Endothelial cell of umbilical vein (primary cell): ENCODE data around the gene BACH2. TPM values are rescaled to one million over a fixed set of nuclear protein-coding genes. Genes with fewer than 3 reads are reported as not detected.

ENCODE experiments used
- BruUV-seq: library from RNA; stranded (reverse); fragments of 400-500 nt; replicated peaks from 2 replicates; lab custom pipeline; 2021; lab: Mats Ljungman, UMichigan
- CTCF ChIA-PET: fragments of 300-600, 350-600 bp; sonication (Branson Sonifier 250); formaldehyde crosslinking; loops from one replicate; lab custom pipeline; 2021; ENCODE audit warnings: antibody characterized with exemption, inconsistent platforms; lab: Charles Lee
- POLR2A ChIA-PET: fragments of 300-600, 350-600 bp; sonication (Branson Sonifier 250); formaldehyde crosslinking; loops from one replicate; lab custom pipeline; 2021; ENCODE audit warnings: antibody characterized with exemption, inconsistent platforms; lab: Charles Lee
- DNase-seq: peaks from one replicate; pipeline ENCODE4 v3.0.0-alpha.2; 2011; ENCODE audit warnings: low read depth, low spot score
- FAIRE-seq: peaks from 2 replicates; lab custom pipeline; 2011; peaks lifted over from hg19 to GRCh38; lab: Jason Lieb, UNC
- H2AFZ ChIP-seq: 2 replicates; pipeline ENCODE4 v1.6.0; 2012; ENCODE audit warnings: low read depth, low read length, control low read depth, inconsistent platforms
- H3K27ac ChIP-seq: 2 replicates; pipeline ENCODE4 v1.5.1; 2011; ENCODE audit warnings: low read depth, mild to moderate bottlenecking, control low read depth, low read length, moderate library complexity; ENCODE audit not compliant: insufficient read depth
- H3K27me3 ChIP-seq, 2 experiments: 2 replicates each; pipeline versions ENCODE4 v1.6.0 to v1.6.1; 2011; ENCODE audit warnings: low read length in 2 of 2, mixed read lengths in 1 of 2; ENCODE audit not compliant: control insufficient read depth in 2 of 2, insufficient read depth in 2 of 2
- H3K36me3 ChIP-seq, 2 experiments: 2 replicates in 1 of 2; 3 replicates in 1 of 2; pipeline ENCODE4 v1.5.1; 2011; ENCODE audit warnings: low read length in 2 of 2, mild to moderate bottlenecking in 1 of 2, moderate library complexity in 1 of 2; ENCODE audit not compliant: control insufficient read depth in 2 of 2, insufficient read depth in 2 of 2; ENCODE audit errors: extremely low read depth in 1 of 2
- H3K4me1 ChIP-seq: 3 replicates; pipeline ENCODE4 v1.5.1; 2011; ENCODE audit warnings: mild to moderate bottlenecking, low read length; ENCODE audit not compliant: control insufficient read depth, insufficient read depth; ENCODE audit errors: extremely low read depth
- H3K4me2 ChIP-seq: 2 replicates; pipeline ENCODE4 v1.6.1; 2011; ENCODE audit warnings: low read length, control low read depth, mixed read lengths; ENCODE audit not compliant: insufficient read depth
- H3K4me3 ChIP-seq, 3 experiments: fragments of 200-600 bp in 1 of 3; sonication (generic), shearing (Covaris generic) in 1 of 3; replicated peaks in 1 of 3; 2 replicates each; pipeline ENCODE4 v1.5.1; 2011 to 2016; ENCODE audit warnings: control low read depth in 3 of 3, low read length in 3 of 3, mild to moderate bottlenecking in 2 of 3, inconsistent platforms in 1 of 3, low read depth in 1 of 3, moderate library complexity in 1 of 3; ENCODE audit not compliant: insufficient read depth in 1 of 3
- H3K79me2 ChIP-seq: 2 replicates; pipeline ENCODE4 v1.6.0; 2012; ENCODE audit warnings: low read length, inconsistent platforms; ENCODE audit not compliant: control insufficient read depth, insufficient read depth
- H3K9ac ChIP-seq: replicated peaks from 2 replicates; pipeline ENCODE3; 2011; ENCODE audit warnings: low read length, control low read depth; ENCODE audit not compliant: insufficient read depth; ENCODE audit errors: extremely low read depth
- H3K9me1 ChIP-seq: replicated peaks from 3 replicates; pipeline ENCODE4 v1.6.0; 2011; ENCODE audit warnings: mild to moderate bottlenecking, low read length; ENCODE audit not compliant: control insufficient read depth, insufficient read depth; ENCODE audit errors: extremely low read depth
- H3K9me3 ChIP-seq: replicated peaks from 2 replicates; pipeline ENCODE4 v1.5.1; 2012; ENCODE audit warnings: low read length, inconsistent platforms; ENCODE audit not compliant: control insufficient read depth, insufficient read depth
- H4K20me1 ChIP-seq: replicated peaks from 2 replicates; pipeline ENCODE3; 2011; ENCODE audit warnings: mild to moderate bottlenecking, low read length; ENCODE audit not compliant: control insufficient read depth, insufficient read depth; ENCODE audit errors: extremely low read depth
- EZH2 ChIP-seq: IDR thresholded peaks from 2 replicates; pipeline ENCODE4 v1.6.1; 2012; ENCODE audit warnings: borderline replicate concordance, low read depth, mild to moderate bottlenecking, moderate library complexity, low read length, inconsistent platforms; ENCODE audit not compliant: severe bottlenecking
- FOS ChIP-seq: IDR thresholded peaks from 2 replicates; pipeline ENCODE4 v1.6.1; 2011; ENCODE audit warnings: mild to moderate bottlenecking, low read length, moderate library complexity, borderline replicate concordance; ENCODE audit not compliant: insufficient read depth
- GATA2 ChIP-seq: IDR thresholded peaks from 2 replicates; pipeline ENCODE4 v1.7.0; 2011; ENCODE audit warnings: low read depth, mild to moderate bottlenecking, moderate library complexity, mixed read lengths, low read length; ENCODE audit not compliant: insufficient read length, insufficient read depth
- JUN ChIP-seq: IDR thresholded peaks from 2 replicates; pipeline ENCODE4 v1.6.1; 2011; ENCODE audit warnings: borderline replicate concordance, low read depth; ENCODE audit not compliant: insufficient read length, insufficient read depth
- MYC ChIP-seq: IDR thresholded peaks from one replicate; pipeline ENCODE4 v1.6.1; 2011; ENCODE audit warnings: mild to moderate bottlenecking, low read depth, low read length
- POLR2A ChIP-seq: IDR thresholded peaks from 2 replicates; pipeline ENCODE4 v1.6.1; 2012; ENCODE audit warnings: low read depth, mild to moderate bottlenecking, control low read depth, low read length
- POLR2AphosphoS5 ChIP-seq: IDR thresholded peaks from 2 replicates; pipeline ENCODE4 v1.6.1; 2012; ENCODE audit warnings: low read depth, mild to moderate bottlenecking, control low read depth, low read length, moderate library complexity; ENCODE audit not compliant: insufficient read depth
- dilution Hi-C: fragments of 300-500 bp; cut with MboI; formaldehyde crosslinking; loops from one replicate; pipeline ENCODE4 v1.15.0; 2019; ENCODE audit warnings: low sequenced_read_pairs; ENCODE audit not compliant: extremely low pct_ligation_motif_present
- intact Hi-C: fragments of 100-400 bp; cut with micrococcal nuclease; formaldehyde crosslinking; loops from one replicate; pipeline ENCODE4 v1.10.0; 2022
- polyA plus RNA-seq, 4 experiments: library from polyadenylated mRNA; depleted of rRNA in 3 of 4; stranded (reverse) in 3 of 4; unstranded in 1 of 4; fragments of >200 nt; gene quantifications; 2 replicates each; pipeline versions ENCODE4 v1.2.1 to v1.2.3, GENCODE V29; 2011 to 2012; ENCODE audit warnings: missing spikeins in 1 of 4
- total RNA-seq: library from RNA; stranded (reverse); gene quantifications from 2 replicates; pipeline ENCODE4 v1.2.3, GENCODE V29; 2021
- TF ChIP-seq, protein P1 (sequence below), 2 donors: IDR thresholded peaks; 1 replicate in 1 of 2; 2 replicates in 1 of 2; pipeline ENCODE4 v1.5.1; 2011; ENCODE audit warnings: low read length in 2 of 2, mild to moderate bottlenecking in 2 of 2, moderate library complexity in 2 of 2, control low read depth in 1 of 2, inconsistent platforms in 1 of 2, low read depth in 1 of 2; ENCODE audit not compliant: insufficient read depth in 1 of 2; ENCODE audit errors: extremely low read depth in 1 of 2
- TF ChIP-seq, protein P2 (sequence below): IDR thresholded peaks from 2 replicates; pipeline ENCODE4 v1.6.1; 2011; ENCODE audit not compliant: insufficient read depth, insufficient read length

Gene BACH2
- total and polyA plus RNA-seq, 2 donors (not counting 3 experiments of a cell fraction or from before 2014, with no cell fraction given), result 1.7 to 5.6 TPM

DNA sequence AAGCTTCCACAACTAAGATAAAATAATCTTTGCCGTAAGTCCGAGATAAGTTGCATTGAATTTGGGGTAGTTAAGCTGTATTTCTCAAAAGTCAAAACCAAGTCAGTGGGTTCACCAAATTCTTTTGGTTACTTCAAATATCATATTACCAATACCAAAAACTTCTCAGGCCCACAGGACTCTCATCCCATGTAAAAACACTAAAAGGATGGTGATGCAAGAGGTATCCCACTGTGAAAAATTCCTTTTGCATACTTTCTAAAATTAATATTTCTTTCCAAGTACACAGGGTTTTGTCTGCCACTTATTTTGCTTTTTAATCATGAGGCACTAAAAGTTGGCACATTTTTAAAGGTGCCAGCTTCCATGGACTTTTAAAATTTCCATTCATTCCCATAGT, 251.1 kb downstream of the BACH2 start:
- intact Hi-C loops, result loop anchor here (1.0 to 5.0 kb wide), 3 partner anchors 37 to 240 kb away; no protein-coding TSS in a partner anchor
- Histone ChIP-seq H3K9me3 (no peaks in the 10 kb centered on the region), H3K27me3 (no peaks in the 10 kb centered on the region), H3K4me2 (no peak overlapping the region), H3K9ac (no peak overlapping the region), H3K4me3 (no peak overlapping the region), H3K27ac (no peak overlapping the region), H4K20me1 (no peaks in the 10 kb centered on the region), H3K36me3 (no peaks in the 10 kb centered on the region), H3K4me1 (peaks cover 16% of the 10 kb centered on the region), H2AFZ (no peak overlapping the region), H3K9me1 (no peaks in the 10 kb centered on the region), H3K79me2 (no peaks in the 10 kb centered on the region)
- FAIRE-seq, result no peak
- no peak for DNase-seq
- TF ChIP-seq POLR2A (no peak), JUN (no peak), MYC (no peak), EZH2 (no peak), GATA2 (no peak), FOS (no peak), POLR2AphosphoS5 (no peak)
- TF ChIP-seq, protein P1, sequence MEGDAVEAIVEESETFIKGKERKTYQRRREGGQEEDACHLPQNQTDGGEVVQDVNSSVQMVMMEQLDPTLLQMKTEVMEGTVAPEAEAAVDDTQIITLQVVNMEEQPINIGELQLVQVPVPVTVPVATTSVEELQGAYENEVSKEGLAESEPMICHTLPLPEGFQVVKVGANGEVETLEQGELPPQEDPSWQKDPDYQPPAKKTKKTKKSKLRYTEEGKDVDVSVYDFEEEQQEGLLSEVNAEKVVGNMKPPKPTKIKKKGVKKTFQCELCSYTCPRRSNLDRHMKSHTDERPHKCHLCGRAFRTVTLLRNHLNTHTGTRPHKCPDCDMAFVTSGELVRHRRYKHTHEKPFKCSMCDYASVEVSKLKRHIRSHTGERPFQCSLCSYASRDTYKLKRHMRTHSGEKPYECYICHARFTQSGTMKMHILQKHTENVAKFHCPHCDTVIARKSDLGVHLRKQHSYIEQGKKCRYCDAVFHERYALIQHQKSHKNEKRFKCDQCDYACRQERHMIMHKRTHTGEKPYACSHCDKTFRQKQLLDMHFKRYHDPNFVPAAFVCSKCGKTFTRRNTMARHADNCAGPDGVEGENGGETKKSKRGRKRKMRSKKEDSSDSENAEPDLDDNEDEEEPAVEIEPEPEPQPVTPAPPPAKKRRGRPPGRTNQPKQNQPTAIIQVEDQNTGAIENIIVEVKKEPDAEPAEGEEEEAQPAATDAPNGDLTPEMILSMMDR (IDR thresholded peaks at IDR 0.05; ENCODE audit: extremely low read depth in 1 of 2, insufficient read depth in 1 of 2, low read depth in 1 of 2, low read length in 2 of 2), result no peak
- TF ChIP-seq, protein P2, sequence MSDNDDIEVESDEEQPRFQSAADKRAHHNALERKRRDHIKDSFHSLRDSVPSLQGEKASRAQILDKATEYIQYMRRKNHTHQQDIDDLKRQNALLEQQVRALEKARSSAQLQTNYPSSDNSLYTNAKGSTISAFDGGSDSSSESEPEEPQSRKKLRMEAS, result no peak
- dilution Hi-C loops, result no loop called here
- ChIA-PET POLR2A (no interaction called here), CTCF (interaction anchor here (1.2 to 1.5 kb wide), 2 partner anchors 92 to 348 kb away, joined by 3 read pairs; no protein-coding TSS in a partner anchor)
- BruUV-seq, result no TSS peak
